Keratinocyte (primary cell): Measurements from ENCODE around the gene HSD17B13. TPM values are rescaled to one million over a fixed set of nuclear protein-coding genes. Genes with fewer than 3 reads are reported as not detected.

Experiments
- DNase-seq: peaks from one replicate; pipeline ENCODE4 v3.0.0-alpha.2; 2011; ENCODE audit warnings: low read depth, missing footprints, low spot score
- FAIRE-seq: peaks from 2 replicates; lab custom pipeline; 2011; peaks lifted over from hg19 to GRCh38; lab: Jason Lieb, UNC
- H2AFZ ChIP-seq: 2 replicates; pipeline ENCODE4 v1.6.0; 2012; ENCODE audit warnings: low read length, control low read depth, inconsistent platforms; ENCODE audit not compliant: control insufficient read depth
- H3K27ac ChIP-seq: 2 replicates; pipeline ENCODE4 v1.5.1; 2011; ENCODE audit warnings: low read length; ENCODE audit not compliant: control insufficient read depth, insufficient read depth
- H3K27me3 ChIP-seq: 3 replicates; pipeline ENCODE4 v1.6.0; 2011; ENCODE audit warnings: low read length; ENCODE audit not compliant: control insufficient read depth, insufficient read depth; ENCODE audit errors: extremely low read depth
- H3K36me3 ChIP-seq, 2 experiments: 2 replicates in 1 of 2; 3 replicates in 1 of 2; pipeline ENCODE4 v1.5.1; 2011; ENCODE audit warnings: low read length in 2 of 2, mild to moderate bottlenecking in 1 of 2; ENCODE audit not compliant: control insufficient read depth in 2 of 2, insufficient read depth in 2 of 2; ENCODE audit errors: extremely low read depth in 1 of 2
- H3K4me1 ChIP-seq: 3 replicates; pipeline ENCODE4 v1.5.1; 2011; ENCODE audit warnings: low read length; ENCODE audit not compliant: control insufficient read depth, insufficient read depth; ENCODE audit errors: extremely low read depth
- H3K4me2 ChIP-seq: 3 replicates; pipeline ENCODE4 v1.6.0; 2011; ENCODE audit warnings: low read depth, low read length; ENCODE audit not compliant: control insufficient read depth, insufficient read depth; ENCODE audit errors: extremely low read depth
- H3K4me3 ChIP-seq, 3 experiments: fragments of 200-600 bp in 1 of 3; sonication (generic) in 1 of 3; 2 replicates in 2 of 3; 3 replicates in 1 of 3; pipeline ENCODE4 v1.5.1; 2011 to 2016; ENCODE audit warnings: low read length in 3 of 3, mild to moderate bottlenecking in 3 of 3, control low read depth in 2 of 3, inconsistent platforms in 1 of 3, low read depth in 1 of 3, mixed read lengths in 1 of 3, mixed run types in 1 of 3, moderate library complexity in 1 of 3; ENCODE audit not compliant: control insufficient read depth in 2 of 3, insufficient read depth in 2 of 3; ENCODE audit errors: extremely low read depth in 1 of 3
- H3K79me2 ChIP-seq: 2 replicates; pipeline ENCODE4 v1.6.0; 2012; ENCODE audit warnings: low read length; ENCODE audit not compliant: control insufficient read depth, insufficient read depth
- H3K9ac ChIP-seq: 3 replicates; pipeline ENCODE4 v1.6.0; 2011; ENCODE audit warnings: low read length; ENCODE audit not compliant: control insufficient read depth, insufficient read depth; ENCODE audit errors: extremely low read depth
- H3K9me1 ChIP-seq: 3 replicates; pipeline ENCODE4 v1.6.0; 2011; ENCODE audit warnings: low read length; ENCODE audit not compliant: control insufficient read depth, insufficient read depth; ENCODE audit errors: extremely low read depth
- H3K9me3 ChIP-seq: 2 replicates; pipeline ENCODE4 v1.5.1; 2012; ENCODE audit warnings: low read depth, low read length; ENCODE audit not compliant: control insufficient read depth
- H4K20me1 ChIP-seq: 3 replicates; pipeline ENCODE4 v1.6.0; 2011; ENCODE audit warnings: low read length; ENCODE audit not compliant: control insufficient read depth, insufficient read depth; ENCODE audit errors: extremely low read depth
- CTCF ChIP-seq, 3 experiments: IDR thresholded peaks in 1 of 3; conservative IDR thresholded peaks in 1 of 3; optimal IDR thresholded peaks in 1 of 3; 2 replicates in 2 of 3; 3 replicates in 1 of 3; pipeline versions ENCODE3 to v1.5.1; 2011; ENCODE audit warnings: low read length in 3 of 3, mild to moderate bottlenecking in 3 of 3, moderate library complexity in 2 of 3, control low read depth in 1 of 3, inconsistent platforms in 1 of 3; ENCODE audit not compliant: insufficient read depth in 2 of 3; ENCODE audit errors: extremely low read depth in 1 of 3
- EZH2 ChIP-seq: IDR thresholded peaks from one replicate; pipeline ENCODE4 v1.6.1; 2012; ENCODE audit warnings: inconsistent platforms, mild to moderate bottlenecking, low read length, moderate library complexity
- dilution Hi-C: fragments of 300-500 bp; cut with MboI; formaldehyde crosslinking; loops from one replicate; pipeline ENCODE4 v1.7.0; 2020; ENCODE audit warnings: low sequenced_read_pairs; ENCODE audit not compliant: extremely low pct_ligation_motif_present
- polyA plus RNA-seq, 5 experiments: library from polyadenylated mRNA; depleted of rRNA in 3 of 5; stranded (reverse) in 3 of 5; stranded (forward) in 1 of 5; unstranded in 1 of 5; fragments of >200 nt; gene quantifications; 1 replicate in 1 of 5; 2 replicates in 3 of 5; 3 replicates in 1 of 5; pipeline versions ENCODE4 v1.2.1 to v1.2.3, GENCODE V29; 2011 to 2012; ENCODE audit warnings: missing spikeins in 2 of 5, low read depth in 1 of 5, low replicate concordance in 1 of 5

The HSD17B13 gene
- polyA plus RNA-seq, 1 donor (not counting 4 experiments of a cell fraction or from before 2014, with no cell fraction given) = not detected

GRCh38 chr4:87275311-87275710, 47.4 kb downstream of the HSD17B13 start:
- Histone ChIP-seq H3K36me3 (no peaks in the 10 kb centered on the region), H3K79me2 (no peaks in the 10 kb centered on the region), H3K27ac (no peak overlapping the region), H3K4me3 (no peak overlapping the region), H3K9ac (no peak overlapping the region), H3K9me1 (no peaks in the 10 kb centered on the region), H2AFZ (no peak overlapping the region), H4K20me1 (no peaks in the 10 kb centered on the region), H3K4me1 (no peaks in the 10 kb centered on the region), H3K27me3 (peaks cover 3% of the 10 kb centered on the region), H3K9me3 (no peaks in the 10 kb centered on the region), H3K4me2 (no peak overlapping the region)
- FAIRE-seq (no peak), DNase-seq (no peak)
- dilution Hi-C loops = no loop called here
- TF ChIP-seq CTCF (optimal IDR thresholded peaks at IDR 0.05 in 1 of 3, IDR thresholded peaks at IDR 0.05 in 1 of 3, conservative IDR thresholded peaks at IDR 0.05 in 1 of 3; ENCODE audit: extremely low read depth in 1 of 3, insufficient read depth in 2 of 3, low read length in 3 of 3) (no peak), EZH2 (no peak)

GRCh38 chr4:87274803-87275202, 47.9 kb downstream of the HSD17B13 start:
- Histone ChIP-seq H3K9me3 (no peaks in the 10 kb centered on the region), H2AFZ (no peak overlapping the region), H3K27ac (no peak overlapping the region), H3K4me3 (no peak overlapping the region), H3K79me2 (no peaks in the 10 kb centered on the region), H3K36me3 (no peaks in the 10 kb centered on the region), H3K27me3 (peaks cover 3% of the 10 kb centered on the region), H4K20me1 (no peaks in the 10 kb centered on the region), H3K9me1 (no peaks in the 10 kb centered on the region), H3K9ac (no peak overlapping the region), H3K4me2 (no peak overlapping the region), H3K4me1 (no peaks in the 10 kb centered on the region)
- dilution Hi-C loops = no loop called here
- no peak for FAIRE-seq
- TF ChIP-seq EZH2 (no peak), CTCF (optimal IDR thresholded peaks at IDR 0.05 in 1 of 3, IDR thresholded peaks at IDR 0.05 in 1 of 3, conservative IDR thresholded peaks at IDR 0.05 in 1 of 3; ENCODE audit: extremely low read depth in 1 of 3, insufficient read depth in 2 of 3, low read length in 3 of 3) (no peak)
- DNase-seq = no peak
